Measurements from ENCODE around the gene RGL3.

The RGL3 gene

DNA sequence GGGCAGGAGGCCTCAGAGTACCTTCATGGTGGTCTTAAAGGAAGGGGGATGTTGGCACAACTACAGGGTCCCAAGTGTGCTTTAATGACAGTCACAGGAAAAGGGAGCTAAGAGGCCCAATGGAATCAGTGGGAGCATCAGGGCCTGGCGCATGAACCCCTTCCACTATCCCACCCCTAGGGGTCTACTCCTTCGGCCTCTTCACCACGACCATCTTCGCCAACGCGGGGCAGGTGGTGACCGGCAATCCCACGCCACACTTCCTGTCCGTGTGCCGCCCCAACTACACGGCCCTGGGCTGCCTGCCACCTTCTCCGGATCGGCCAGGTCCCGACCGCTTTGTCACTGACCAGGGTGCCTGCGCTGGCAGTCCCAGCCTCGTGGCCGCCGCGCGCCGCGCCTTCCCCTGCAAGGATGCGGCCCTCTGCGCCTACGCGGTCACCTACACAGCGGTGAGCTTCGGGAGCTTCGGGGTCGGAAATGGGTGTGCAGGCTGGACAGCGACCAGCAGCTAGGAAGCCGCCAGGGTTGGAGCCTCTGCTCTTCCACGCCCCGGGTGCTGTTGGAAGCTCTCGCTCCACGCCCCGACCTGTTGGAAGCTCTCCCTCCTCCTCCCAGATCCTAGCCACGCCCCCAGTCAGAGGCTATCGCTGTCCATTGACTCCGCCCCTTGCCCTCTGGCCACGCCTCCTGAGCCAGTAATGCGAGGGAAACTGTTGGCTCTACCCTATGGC is 57.9 kb downstream of the RGL3 start:
- H3K27me3 ChIP-seq (ENCODE audit: insufficient read depth, poor library complexity, severe bottlenecking) = no peaks in the 10 kb centered on the region
- TF ChIP-seq REST (IDR thresholded peaks at IDR 0.05; ENCODE audit: insufficient replicate concordance, low read depth) (peak; percentile 74), POLR2AphosphoS5 (IDR thresholded peaks at IDR 0.05; ENCODE audit: low read depth) (no peak)
- H3K4me3 ChIP-seq (replicated peaks; ENCODE audit: insufficient read depth, low read length) = no peak overlapping the region
- no peak overlapping the region for H3K27ac ChIP-seq (replicated peaks)
- DNase-seq (ENCODE audit: low read depth in 1 of 2, low spot score in 1 of 2) = no peak

DNA sequence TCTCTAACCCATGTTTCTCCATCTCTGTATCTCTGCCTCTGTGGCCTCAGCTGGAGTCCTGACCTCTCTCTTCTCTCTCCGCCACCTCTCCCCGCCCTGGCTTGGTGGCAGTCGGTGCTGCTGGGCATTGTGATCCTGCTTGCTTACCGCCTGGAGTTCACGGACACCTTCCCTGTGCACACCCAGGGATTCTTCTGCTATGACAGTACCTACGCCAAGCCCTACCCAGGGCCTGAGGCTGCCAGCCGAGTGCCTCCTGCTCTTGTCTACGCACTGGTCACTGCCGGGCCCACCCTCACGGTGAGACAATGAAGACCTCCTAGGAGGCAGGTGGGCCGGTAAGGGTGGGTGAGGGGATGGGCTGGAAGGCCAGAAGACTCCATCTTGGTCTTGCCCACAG is 59.7 kb downstream of the RGL3 start:
- no peaks in the 10 kb centered on the region for H3K27me3 ChIP-seq (ENCODE audit: insufficient read depth, poor library complexity, severe bottlenecking)
- no peak overlapping the region for H3K27ac ChIP-seq (replicated peaks)
- TF ChIP-seq CTCF (IDR thresholded peaks at IDR 0.05; ENCODE audit: insufficient read depth, low read length) (no peak), REST (IDR thresholded peaks at IDR 0.05; ENCODE audit: insufficient replicate concordance, low read depth) (no peak), GABPA (IDR thresholded peaks at IDR 0.05; ENCODE audit: low read depth) (no peak), SPI1 (IDR thresholded peaks at IDR 0.05; ENCODE audit: borderline replicate concordance, low read depth) (no peak), POLR2AphosphoS5 (IDR thresholded peaks at IDR 0.05; ENCODE audit: low read depth) (no peak)
- no peak overlapping the region for H3K4me3 ChIP-seq (replicated peaks; ENCODE audit: insufficient read depth, low read length)
- DNase-seq (ENCODE audit: low read depth in 1 of 2, low spot score in 1 of 2) = no peak

DNA sequence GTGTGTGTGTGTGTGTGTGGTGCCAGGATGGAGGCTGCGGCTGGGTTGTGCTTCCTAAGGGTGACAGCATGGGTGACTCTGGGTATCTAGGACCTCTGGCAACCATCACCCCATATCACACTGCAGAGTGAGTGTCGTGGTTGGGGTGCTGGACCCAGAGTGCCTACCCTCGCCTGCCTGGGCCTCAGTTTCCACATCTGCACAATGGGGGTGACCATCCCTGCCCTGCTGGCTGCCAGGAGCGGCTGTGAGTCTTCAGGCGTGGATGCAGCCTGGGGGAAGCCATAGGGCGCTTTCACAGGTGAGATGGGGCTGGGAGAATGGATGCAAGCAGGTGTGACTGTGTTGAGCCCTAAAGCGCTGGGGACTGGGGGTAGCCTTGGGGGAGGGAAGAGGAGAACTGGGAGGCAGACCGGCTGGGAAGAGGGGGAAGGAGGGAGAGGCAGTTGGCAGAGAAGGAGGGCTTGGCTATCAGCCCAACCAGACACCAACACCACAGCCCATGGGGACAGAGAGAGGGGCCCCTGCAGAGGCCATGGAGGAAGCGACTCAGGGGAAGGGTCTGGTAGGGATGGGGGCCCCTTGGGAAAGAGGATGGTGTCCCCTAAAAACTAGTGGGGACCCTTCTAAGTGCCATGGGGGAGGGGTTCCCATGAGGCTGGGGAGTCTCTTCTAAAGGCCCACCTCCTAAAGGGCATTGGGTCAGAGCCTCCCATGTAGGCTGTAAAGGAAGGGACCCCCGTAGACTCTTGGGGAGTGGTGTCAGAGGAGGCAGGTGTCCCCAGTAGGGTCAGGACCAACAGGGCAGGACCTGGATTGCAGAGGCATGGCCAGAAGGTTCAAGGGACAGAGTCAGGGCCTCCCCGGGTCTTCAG is 62.2 kb downstream of the RGL3 start:
- no peaks in the 10 kb centered on the region for H3K27me3 ChIP-seq (ENCODE audit: insufficient read depth, poor library complexity, severe bottlenecking)
- no peak overlapping the region for H3K27ac ChIP-seq (replicated peaks)
- DNase-seq (ENCODE audit: low read depth in 1 of 2, low spot score in 1 of 2) = no peak
- H3K4me3 ChIP-seq (replicated peaks; ENCODE audit: insufficient read depth, low read length) = no peak overlapping the region
- TF ChIP-seq REST (IDR thresholded peaks at IDR 0.05; ENCODE audit: insufficient replicate concordance, low read depth) = no peak
- TF ChIP-seq POLR2AphosphoS5 (IDR thresholded peaks at IDR 0.05; ENCODE audit: low read depth) = no peak

GRCh38 chr19:11356074-11356397 is 63.1 kb downstream of the RGL3 start:
- no peak for TF ChIP-seq REST (IDR thresholded peaks at IDR 0.05; ENCODE audit: insufficient replicate concordance, low read depth)
- no peak for TF ChIP-seq GABPA (IDR thresholded peaks at IDR 0.05; ENCODE audit: low read depth)
- no peak for TF ChIP-seq SPI1 (IDR thresholded peaks at IDR 0.05; ENCODE audit: borderline replicate concordance, low read depth)
- TF ChIP-seq POLR2AphosphoS5 (IDR thresholded peaks at IDR 0.05; ENCODE audit: low read depth) = no peak; the same call in 1 of the 2 replicates
- no peak for TF ChIP-seq CTCF (IDR thresholded peaks at IDR 0.05; ENCODE audit: insufficient read depth, low read length)
- no peak for DNase-seq (ENCODE audit: low read depth in 1 of 2, low spot score in 1 of 2)
- Histone ChIP-seq H3K4me3 (replicated peaks; ENCODE audit: insufficient read depth, low read length) (peak overlapping the region; percentile 55), H3K27ac (replicated peaks) (no peak overlapping the region), H3K27me3 (ENCODE audit: insufficient read depth, poor library complexity, severe bottlenecking) (no peaks in the 10 kb centered on the region)
